Natural killer cell (primary cell): Measurements from ENCODE around the gene KCNK5. TPM values are rescaled to one million over a fixed set of nuclear protein-coding genes. Genes with fewer than 3 reads are reported as not detected.

ENCODE experiments used
- ATAC-seq, 3 donors: fragments of 150-1000 bp in 2 of 3; fragments of 200-7000 bp in 1 of 3; cut with Tn5 transposase; 1 replicate in 1 of 3; 2 replicates in 2 of 3; pipeline ENCODE4 v1.10.0; 2021; ENCODE audit warnings: mild to moderate bottlenecking in 2 of 3, moderate library complexity in 2 of 3
- DNase-seq, 2 donors: peaks; one replicate each; pipeline versions ENCODE4 v3.0.0 to v3.0.0-alpha.2; 2013 to 2021; ENCODE audit warnings: mixed read lengths in 1 of 2
- H3K27ac ChIP-seq: one replicate; pipeline ENCODE4 v1.5.1; 2013; ENCODE audit warnings: mild to moderate bottlenecking, low read length
- H3K27me3 ChIP-seq: one replicate; pipeline ENCODE4 v1.6.1; 2013; ENCODE audit warnings: low read length; ENCODE audit not compliant: control insufficient read depth, insufficient read depth
- H3K36me3 ChIP-seq: one replicate; pipeline ENCODE4 v1.6.1; 2013; ENCODE audit warnings: low read length; ENCODE audit not compliant: control insufficient read depth, insufficient read depth
- H3K4me1 ChIP-seq: one replicate; pipeline ENCODE4 v1.6.1; 2013; ENCODE audit warnings: low read length; ENCODE audit not compliant: control insufficient read depth, insufficient read depth
- H3K4me3 ChIP-seq: one replicate; pipeline ENCODE4 v1.5.1; 2013; ENCODE audit warnings: low read length
- H3K9me3 ChIP-seq: one replicate; pipeline ENCODE4 v1.6.1; 2013; ENCODE audit warnings: low read length; ENCODE audit not compliant: control insufficient read depth, insufficient read depth
- H3K27ac Mint-ChIP-seq, 2 donors: one replicate each; pipeline ENCODE4 v1.8.0; 2022; ENCODE audit warnings: mild to moderate bottlenecking in 2 of 2, mixed read lengths in 2 of 2, moderate library complexity in 1 of 2
- H3K27me3 Mint-ChIP-seq, 2 donors: one replicate each; pipeline ENCODE4 v1.8.0; 2022; ENCODE audit warnings: low read depth in 2 of 2, mixed read lengths in 2 of 2
- H3K36me3 Mint-ChIP-seq: one replicate; pipeline ENCODE4 v1.8.0; 2022; ENCODE audit warnings: mixed read lengths
- H3K4me1 Mint-ChIP-seq, 2 donors: one replicate each; pipeline ENCODE4 v1.8.0; 2022; ENCODE audit warnings: mixed read lengths in 2 of 2
- H3K4me3 Mint-ChIP-seq: one replicate; pipeline ENCODE4 v1.8.0; 2022; ENCODE audit warnings: mild to moderate bottlenecking, moderate library complexity, mixed read lengths
- H3K9me3 Mint-ChIP-seq, 2 donors: one replicate each; pipeline ENCODE4 v1.8.0; 2022; ENCODE audit warnings: mixed read lengths in 2 of 2
- CTCF ChIP-seq: fragments of 200-600 bp; IDR thresholded peaks from one replicate; pipeline ENCODE4 v1.8.0; 2022; ENCODE audit warnings: antibody characterized with exemption
- WGBS: methylation state at CpG from one replicate; pipeline ENCODE4 v1.1.7; 2013; ENCODE audit warnings: missing lambda C conversion rate; ENCODE audit not compliant: insufficient coverage; 5-methylcytosine and 5-hydroxymethylcytosine counted together
- intact Hi-C: fragments of 100-400 bp; cut with micrococcal nuclease; formaldehyde crosslinking; loops from one replicate; pipeline ENCODE4 v1.14.2; 2022
- total RNA-seq, 4 donors: library from RNA; stranded (reverse); fragments of 120-200 nt in 1 of 4; gene quantifications; one replicate each; pipeline versions ENCODE4 v1.2.3 to v1.2.4, GENCODE V29; 2013 to 2022

Gene KCNK5
- total RNA-seq, 3 donors from 2014 or later (not counting 1 experiment from before 2014, with no cell fraction given): 0.16 to 0.50 TPM; not detected in 1

- Mint-ChIP-seq H3K4me3 (no peak overlapping the region), H3K9me3 (no peaks in the 10 kb centered on the region), H3K4me1 (no peaks in the 10 kb centered on the region), H3K27ac (no peak overlapping the region), H3K36me3 (no peaks in the 10 kb centered on the region), H3K27me3 (peaks cover 0 to 2% of the 10 kb centered on the region in 2 donors)
- no peak for ATAC-seq
- Histone ChIP-seq H3K27me3 (no peaks in the 10 kb centered on the region), H3K4me3 (no peak overlapping the region), H3K4me1 (no peaks in the 10 kb centered on the region), H3K9me3 (no peaks in the 10 kb centered on the region), H3K27ac (no peak overlapping the region), H3K36me3 (no peaks in the 10 kb centered on the region)
- no peak for TF ChIP-seq CTCF
- intact Hi-C loops: no loop called here
- 60% methylated on average over 4 of the region's 4 CpGs for WGBS
- no peak for DNase-seq
Measured at GRCh38 chr6:39274471-39274870, 45.2 kb upstream of the KCNK5 start.

- Histone ChIP-seq H3K27me3 (no peaks in the 10 kb centered on the region), H3K27ac (no peak overlapping the region), H3K4me3 (no peak overlapping the region), H3K4me1 (no peaks in the 10 kb centered on the region), H3K36me3 (no peaks in the 10 kb centered on the region), H3K9me3 (no peaks in the 10 kb centered on the region)
- ATAC-seq: no peak
- no peaks in the 10 kb centered on the region for H3K4me1 Mint-ChIP-seq
- H3K27ac Mint-ChIP-seq: no peak overlapping the region
- WGBS: 72% methylated on average over 6 of the region's 6 CpGs
- TF ChIP-seq CTCF: no peak
- no peak overlapping the region for H3K4me3 Mint-ChIP-seq
- intact Hi-C loops: no loop called here
- no peak for DNase-seq
- peaks cover 0 to 2% of the 10 kb centered on the region in 2 donors for H3K27me3 Mint-ChIP-seq
- no peaks in the 10 kb centered on the region for H3K9me3 Mint-ChIP-seq
- no peaks in the 10 kb centered on the region for H3K36me3 Mint-ChIP-seq
Measured at GRCh38 chr6:39273406-39273821, 44.1 kb upstream of the KCNK5 start.

GRCh38 chr6:39269961-39270360 lies 40.7 kb upstream of the KCNK5 start:
- no peak for TF ChIP-seq CTCF
- 86% methylated on average over 1 of the region's 1 CpG for WGBS
- H3K4me3 ChIP-seq: no peak overlapping the region
- H3K4me3 Mint-ChIP-seq: no peak overlapping the region
- no peaks in the 10 kb centered on the region for H3K9me3 ChIP-seq
- intact Hi-C loops: no loop called here
- H3K27ac ChIP-seq: no peak overlapping the region
- peaks cover 0 to 3% of the 10 kb centered on the region in 2 donors for H3K27me3 Mint-ChIP-seq
- H3K36me3 Mint-ChIP-seq: no peaks in the 10 kb centered on the region
- no peak for DNase-seq
- H3K4me1 ChIP-seq: no peaks in the 10 kb centered on the region
- no peaks in the 10 kb centered on the region for H3K4me1 Mint-ChIP-seq
- no peaks in the 10 kb centered on the region for H3K36me3 ChIP-seq
- ATAC-seq: no peak
- no peaks in the 10 kb centered on the region for H3K9me3 Mint-ChIP-seq
- H3K27ac Mint-ChIP-seq: no peak overlapping the region
- H3K27me3 ChIP-seq: no peaks in the 10 kb centered on the region

GRCh38 chr6:39268721-39269120 lies 39.4 kb upstream of the KCNK5 start:
- Histone ChIP-seq H3K4me3 (no peak overlapping the region), H3K27ac (no peak overlapping the region), H3K36me3 (no peaks in the 10 kb centered on the region), H3K27me3 (no peaks in the 10 kb centered on the region), H3K9me3 (no peaks in the 10 kb centered on the region), H3K4me1 (no peaks in the 10 kb centered on the region)
- Mint-ChIP-seq H3K4me1 (no peaks in the 10 kb centered on the region), H3K27ac (no peak overlapping the region), H3K27me3 (peaks cover 3 to 6% of the 10 kb centered on the region in 2 donors), H3K36me3 (no peaks in the 10 kb centered on the region), H3K4me3 (no peak overlapping the region), H3K9me3 (no peaks in the 10 kb centered on the region)
- DNase-seq (no peak), ATAC-seq (no peak)
- TF ChIP-seq CTCF: no peak
- intact Hi-C loops: no loop called here
- WGBS: 100% methylated on average over 3 of the region's 3 CpGs
